HCT116 (cell line): ENCODE results near the gene TNRC6B. TPM values are rescaled to one million over a fixed set of nuclear protein-coding genes. Genes with fewer than 3 reads are reported as not detected.

Source experiments
- ATAC-seq: fragments of 200-7000 bp; cut with Tn5 transposase; 2 replicates; pipeline ENCODE4 v1.9.1; 2020; ENCODE audit warnings: mild to moderate bottlenecking, moderate library complexity
- BruUV-seq: library from RNA; stranded (reverse); fragments of 400-500 nt; replicated peaks from 2 replicates; lab custom pipeline; 2021; lab: Mats Ljungman, UMichigan
- CTCF ChIA-PET: fragments of 300-600 bp; sonication (Branson Sonifier 250); formaldehyde crosslinking; loops from one replicate; lab custom pipeline; 2021; ENCODE audit warnings: antibody characterized with exemption; lab: Charles Lee
- POLR2A ChIA-PET: fragments of 300-600, 350-600 bp; sonication (Branson Sonifier 250); formaldehyde crosslinking; loops from one replicate; lab custom pipeline; 2021; ENCODE audit warnings: antibody characterized with exemption; lab: Charles Lee
- RAD21 ChIA-PET, 2 experiments: fragments of 300-600 bp; sonication (Branson Sonifier 250); formaldehyde crosslinking; loops; one replicate each; lab custom pipeline; 2023; ENCODE audit warnings: low total read pairs in 2 of 2; ENCODE audit not compliant: uncharacterized antibody in 2 of 2, unreplicated experiment in 2 of 2, low non-redundant PET in 1 of 2; lab: Charles Lee
- DNase-seq: peaks from one replicate; pipeline ENCODE4 v3.0.0-alpha.2; 2010; ENCODE audit warnings: low read depth, low spot score
- H2AFZ ChIP-seq: fragments of 200-600 bp; shearing (Covaris generic), sonication (generic); 2 replicates; pipeline ENCODE4 v1.6.1; 2017; ENCODE audit warnings: low read depth, mixed run types, mixed read lengths, antibody characterized with exemption, low read length; ENCODE audit not compliant: poor library complexity, severe bottlenecking
- H3K27ac ChIP-seq: 2 replicates; pipeline ENCODE4 v1.5.1; 2012; ENCODE audit warnings: low read depth, low read length
- H3K27me3 ChIP-seq: fragments of 200-600 bp; sonication (generic); 2 replicates; pipeline ENCODE4 v1.6.1; 2016; ENCODE audit warnings: mixed run types, low read length, mixed read lengths; ENCODE audit not compliant: insufficient read depth
- H3K36me3 ChIP-seq, 2 experiments: fragments of 200-500 bp in 1 of 2; fragments of 200-600 bp in 1 of 2; sonication (Bioruptor generic) in 1 of 2; sonication (generic) in 1 of 2; 2 replicates each; pipeline versions ENCODE4 v1.5.1 to v1.6.1; 2014 to 2016; ENCODE audit warnings: low read length in 2 of 2, inconsistent platforms in 1 of 2, mixed read lengths in 1 of 2, mixed run types in 1 of 2; ENCODE audit not compliant: insufficient read depth in 2 of 2, control insufficient read depth in 1 of 2
- H3K4me1 ChIP-seq, 2 experiments: fragments of 200-600 bp in 1 of 2; sonication (generic) in 1 of 2; 2 replicates each; pipeline versions ENCODE4 v1.5.1 to v1.6.1; 2012 to 2017; ENCODE audit warnings: low read length in 2 of 2, inconsistent platforms in 1 of 2, mild to moderate bottlenecking in 1 of 2, mixed read lengths in 1 of 2, mixed run types in 1 of 2, moderate library complexity in 1 of 2; ENCODE audit not compliant: insufficient read depth in 2 of 2, control insufficient read depth in 1 of 2
- H3K4me2 ChIP-seq: fragments of 200-600 bp; sonication (generic); 2 replicates; pipeline ENCODE4 v1.6.1; 2017; ENCODE audit warnings: mixed run types, low read length, mixed read lengths
- H3K4me3 ChIP-seq, 2 experiments: fragments of 200-600 bp in 1 of 2; sonication (generic) in 1 of 2; replicated peaks in 1 of 2; 2 replicates each; pipeline ENCODE4 v1.5.1; 2011 to 2016; ENCODE audit warnings: low read length in 2 of 2, control low read depth in 1 of 2, low read depth in 1 of 2, mild to moderate bottlenecking in 1 of 2, mixed read lengths in 1 of 2, mixed run types in 1 of 2
- H3K79me2 ChIP-seq: fragments of 200-600 bp; sonication (generic); 2 replicates; pipeline ENCODE4 v1.6.1; 2017; ENCODE audit warnings: mild to moderate bottlenecking, mixed run types, low read length, moderate library complexity, mixed read lengths; ENCODE audit not compliant: insufficient read depth
- H3K9ac ChIP-seq: fragments of 200-600 bp; sonication (generic); 2 replicates; pipeline ENCODE4 v1.6.1; 2016; ENCODE audit warnings: low read length, mixed read lengths
- H3K9me2 ChIP-seq: fragments of 200-600 bp; sonication (generic), shearing (Covaris generic); 2 replicates; pipeline ENCODE4 v1.6.1; 2017; ENCODE audit warnings: mixed run types, mild to moderate bottlenecking, moderate library complexity; ENCODE audit not compliant: insufficient read depth
- H3K9me3 ChIP-seq, 2 experiments: fragments of 200-500 bp in 1 of 2; fragments of 200-600 bp in 1 of 2; sonication (Bioruptor generic) in 1 of 2; sonication (generic) in 1 of 2; 2 replicates each; pipeline ENCODE4 v1.6.1; 2014 to 2017; ENCODE audit warnings: low read length in 2 of 2, mixed read lengths in 2 of 2, inconsistent platforms in 1 of 2, low read depth in 1 of 2, mild to moderate bottlenecking in 1 of 2, mixed run types in 1 of 2, moderate library complexity in 1 of 2; ENCODE audit not compliant: control insufficient read depth in 1 of 2, insufficient read depth in 1 of 2
- H4K20me1 ChIP-seq: fragments of 200-600 bp; sonication (generic), shearing (Covaris generic); 2 replicates; pipeline ENCODE4 v1.6.1; 2017; ENCODE audit warnings: mixed run types, mild to moderate bottlenecking, moderate library complexity; ENCODE audit not compliant: insufficient read depth
- CBX3 ChIP-seq: IDR thresholded peaks from 2 replicates; pipeline ENCODE4 v1.6.1; 2012; ENCODE audit warnings: low read depth
- CEBPB ChIP-seq: IDR thresholded peaks from 2 replicates; pipeline ENCODE4 v1.6.1; 2012; ENCODE audit warnings: low read depth
- CTCF ChIP-seq, 3 experiments: fragments of 200-600 bp in 1 of 3; sonication (generic) in 1 of 3; IDR thresholded peaks in 2 of 3; conservative IDR thresholded peaks in 1 of 3; 2 replicates each; pipeline ENCODE4 v1.5.1; 2012 to 2017; ENCODE audit warnings: low read depth in 2 of 3, low read length in 2 of 3, antibody characterized with exemption in 1 of 3, borderline replicate concordance in 1 of 3, control low read depth in 1 of 3, mild to moderate bottlenecking in 1 of 3, mixed read lengths in 1 of 3, mixed run types in 1 of 3, moderate library complexity in 1 of 3; ENCODE audit not compliant: insufficient read depth in 1 of 3
- ELF1 ChIP-seq: IDR thresholded peaks from 2 replicates; pipeline ENCODE4 v1.6.1; 2012; ENCODE audit warnings: low read depth, borderline replicate concordance
- EZH2 ChIP-seq: fragments of 200-600 bp; sonication (generic); IDR thresholded peaks from 2 replicates; pipeline ENCODE4 v1.6.1; 2017; ENCODE audit warnings: antibody characterized with exemption, mixed run types
- FOSL1 ChIP-seq: IDR thresholded peaks from 2 replicates; pipeline ENCODE4 v1.6.1; 2012; ENCODE audit warnings: low read depth
- JUND ChIP-seq: IDR thresholded peaks from 2 replicates; pipeline ENCODE4 v1.6.1; 2012
- RAD21 ChIP-seq: IDR thresholded peaks from 2 replicates; pipeline ENCODE4 v1.6.1; 2012; ENCODE audit warnings: low read depth, mild to moderate bottlenecking
- REST ChIP-seq: IDR thresholded peaks from 2 replicates; pipeline ENCODE4 v1.6.1; 2012; ENCODE audit warnings: low read depth
- SIN3A ChIP-seq: IDR thresholded peaks from 2 replicates; pipeline ENCODE4 v1.6.1; 2012; ENCODE audit warnings: low read depth
- SP1 ChIP-seq: IDR thresholded peaks from 2 replicates; pipeline ENCODE4 v1.6.1; 2012; ENCODE audit warnings: low read depth
- ZBTB33 ChIP-seq: IDR thresholded peaks from 2 replicates; pipeline ENCODE4 v1.6.1; 2011; ENCODE audit warnings: mild to moderate bottlenecking, low read length, moderate library complexity; ENCODE audit not compliant: insufficient replicate concordance; ENCODE audit errors: extremely low read depth
- ZFX ChIP-seq: fragments of 450-650 bp; IDR thresholded peaks from 2 replicates; pipeline ENCODE4 v1.6.1; 2017
- intact Hi-C: fragments of 100-400 bp; cut with micrococcal nuclease; formaldehyde crosslinking; loops from 2 replicates; pipeline ENCODE4 v1.10.0; 2022
- total RNA-seq: library from RNA; stranded (reverse); gene quantifications from one replicate; pipeline ENCODE4 v1.2.1, GENCODE V29; 2021; ENCODE audit not compliant: unreplicated experiment

TNRC6B gene
- total RNA-seq, 1 experiment from 2014 or later = 29.8 TPM

- Histone ChIP-seq H4K20me1 (no peaks in the 10 kb centered on the region), H3K27me3 (no peaks in the 10 kb centered on the region), H3K4me1 (peaks cover 8 to 13% of the 10 kb centered on the region in 2 experiments; a peak in 2 of 4 replicates), H3K27ac (no peak overlapping the region), H3K9me2 (no peaks in the 10 kb centered on the region), H3K9me3 (no peaks in the 10 kb centered on the region), H3K36me3 (peaks cover 31 to 41% of the 10 kb centered on the region in 2 experiments), H3K9ac (no peak overlapping the region), H2AFZ (no peak overlapping the region), H3K4me2 (no peak overlapping the region), H3K79me2 (peaks cover 10% of the 10 kb centered on the region), H3K4me3 (no peak overlapping the region)
- BruUV-seq = no TSS peak
- ATAC-seq (no peak), DNase-seq (no peak)
- ChIA-PET POLR2A (no interaction called here), CTCF (no interaction called here), RAD21 (no interaction called here)
- TF ChIP-seq SIN3A (no peak), CEBPB (no peak), FOSL1 (no peak), ZFX (no peak), ZBTB33 (no peak), REST (no peak), CTCF (IDR thresholded peaks at IDR 0.05 in 2 of 3, conservative IDR thresholded peaks at IDR 0.05 in 1 of 3; ENCODE audit: borderline replicate concordance in 1 of 3, insufficient read depth in 1 of 3, low read depth in 2 of 3, low read length in 2 of 3) (no peak), CBX3 (no peak), SP1 (no peak), EZH2 (no peak), RAD21 (no peak), ELF1 (no peak), JUND (no peak)
- intact Hi-C loops = no loop called here
Observed at GRCh38 chr22:40368016-40368415, 190.3 kb downstream of the TNRC6B start.
